A673 (cell line): Measurements from ENCODE around the gene EVA1A. TPM values are rescaled to one million over a fixed set of nuclear protein-coding genes. Genes with fewer than 3 reads are reported as not detected.

Experiments used
- BruUV-seq: library from RNA; stranded (reverse); fragments of 400-500 nt; replicated peaks from 2 replicates; lab custom pipeline; 2021; lab: Mats Ljungman, UMichigan
- CTCF ChIA-PET: fragments of 300-600 bp; sonication (Branson Sonifier 250); formaldehyde crosslinking; loops from one replicate; lab custom pipeline; 2022; ENCODE audit warnings: antibody characterized with exemption; lab: Charles Lee
- POLR2A ChIA-PET: fragments of 300-600 bp; sonication (Branson Sonifier 250); formaldehyde crosslinking; loops from one replicate; lab custom pipeline; 2022; ENCODE audit warnings: antibody characterized with exemption; ENCODE audit not compliant: low non-redundant PET; lab: Charles Lee
- DNase-seq: peaks from one replicate; pipeline ENCODE4 v3.0.0-alpha.2; 2015; ENCODE audit warnings: low spot score
- H3K27ac ChIP-seq: fragments of 200-600 bp; sonication (generic); 2 replicates; pipeline ENCODE4 v1.5.1; 2016; ENCODE audit warnings: mixed run types, low read depth, mild to moderate bottlenecking, mixed read lengths, antibody characterized with exemption, low read length; ENCODE audit not compliant: poor library complexity, severe bottlenecking
- H3K27me3 ChIP-seq: fragments of 200-600 bp; sonication (generic); replicated peaks from 2 replicates; pipeline ENCODE4 v1.6.1; 2017; ENCODE audit warnings: mixed run types, low read depth, mild to moderate bottlenecking, mixed read lengths, antibody characterized with exemption, low read length; ENCODE audit not compliant: insufficient read depth, poor library complexity
- H3K36me3 ChIP-seq: fragments of 200-600 bp; sonication (generic); 2 replicates; pipeline ENCODE4 v1.6.1; 2016; ENCODE audit warnings: mixed run types, mild to moderate bottlenecking, mixed read lengths, antibody characterized with exemption, low read length; ENCODE audit not compliant: insufficient read depth, poor library complexity, severe bottlenecking
- H3K4me1 ChIP-seq: fragments of 200-600 bp; sonication (generic); 2 replicates; pipeline ENCODE4 v1.6.1; 2017; ENCODE audit warnings: mixed run types, mild to moderate bottlenecking, mixed read lengths, antibody characterized with exemption, low read length; ENCODE audit not compliant: insufficient read depth, poor library complexity, severe bottlenecking
- H3K4me3 ChIP-seq: fragments of 200-600 bp; sonication (generic); 2 replicates; pipeline ENCODE4 v1.5.1; 2016; ENCODE audit warnings: low read depth, mixed run types, mild to moderate bottlenecking, mixed read lengths, low read length; ENCODE audit not compliant: poor library complexity, severe bottlenecking
- H3K9me3 ChIP-seq: fragments of 200-600 bp; sonication (generic); 2 replicates; pipeline ENCODE4 v1.6.1; 2016; ENCODE audit warnings: mixed run types, low read depth, mild to moderate bottlenecking, mixed read lengths, antibody characterized with exemption, low read length; ENCODE audit not compliant: poor library complexity, severe bottlenecking
- EZH2 ChIP-seq: fragments of 200-600 bp; sonication (generic); IDR thresholded peaks from 2 replicates; pipeline ENCODE4 v1.6.1; 2017; ENCODE audit warnings: borderline replicate concordance, low read depth, mild to moderate bottlenecking, mixed read lengths, antibody characterized with exemption, low read length; ENCODE audit not compliant: poor library complexity, severe bottlenecking
- intact Hi-C: fragments of 100-400 bp; cut with micrococcal nuclease; formaldehyde crosslinking; loops from one replicate; pipeline ENCODE4 v1.10.0; 2022; ENCODE audit not compliant: unreplicated experiment
- total RNA-seq: library from RNA; stranded (reverse); gene quantifications from 2 replicates; pipeline ENCODE4 v1.2.3, GENCODE V29; 2021
- TF ChIP-seq, protein P1 (sequence below): fragments of 300-800, 200-600 bp; sonication (generic); conservative IDR thresholded peaks from 2 replicates; pipeline ENCODE4 v1.5.1; 2017; ENCODE audit warnings: low read depth, mild to moderate bottlenecking, antibody characterized with exemption, low read length, moderate library complexity, mixed read lengths

Gene EVA1A
- total RNA-seq, 1 experiment from 2014 or later, result 4.3 TPM

- intact Hi-C loops, result no loop called here
- H3K4me3 ChIP-seq, result no peak overlapping the region
- DNase-seq, result no peak
- BruUV-seq, result no TSS peak
- no peak overlapping the region for H3K27ac ChIP-seq
- H3K36me3 ChIP-seq, result no peaks in the 10 kb centered on the region
- peaks cover 7% of the 10 kb centered on the region for H3K9me3 ChIP-seq
- no peaks in the 10 kb centered on the region for H3K27me3 ChIP-seq
- peaks cover 32% of the 10 kb centered on the region for H3K4me1 ChIP-seq
- CTCF ChIA-PET, result no interaction called here
- TF ChIP-seq, protein P1, sequence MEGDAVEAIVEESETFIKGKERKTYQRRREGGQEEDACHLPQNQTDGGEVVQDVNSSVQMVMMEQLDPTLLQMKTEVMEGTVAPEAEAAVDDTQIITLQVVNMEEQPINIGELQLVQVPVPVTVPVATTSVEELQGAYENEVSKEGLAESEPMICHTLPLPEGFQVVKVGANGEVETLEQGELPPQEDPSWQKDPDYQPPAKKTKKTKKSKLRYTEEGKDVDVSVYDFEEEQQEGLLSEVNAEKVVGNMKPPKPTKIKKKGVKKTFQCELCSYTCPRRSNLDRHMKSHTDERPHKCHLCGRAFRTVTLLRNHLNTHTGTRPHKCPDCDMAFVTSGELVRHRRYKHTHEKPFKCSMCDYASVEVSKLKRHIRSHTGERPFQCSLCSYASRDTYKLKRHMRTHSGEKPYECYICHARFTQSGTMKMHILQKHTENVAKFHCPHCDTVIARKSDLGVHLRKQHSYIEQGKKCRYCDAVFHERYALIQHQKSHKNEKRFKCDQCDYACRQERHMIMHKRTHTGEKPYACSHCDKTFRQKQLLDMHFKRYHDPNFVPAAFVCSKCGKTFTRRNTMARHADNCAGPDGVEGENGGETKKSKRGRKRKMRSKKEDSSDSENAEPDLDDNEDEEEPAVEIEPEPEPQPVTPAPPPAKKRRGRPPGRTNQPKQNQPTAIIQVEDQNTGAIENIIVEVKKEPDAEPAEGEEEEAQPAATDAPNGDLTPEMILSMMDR, result no peak
- no peak for TF ChIP-seq EZH2
- POLR2A ChIA-PET, result no interaction called here
Measured at GRCh38 chr2:75475976-75476375, 84.8 kb downstream of the EVA1A start.

GRCh38 chr2:75475049-75475448, 85.7 kb downstream of the EVA1A start:
- POLR2A ChIA-PET, result no interaction called here
- no peak for DNase-seq
- CTCF ChIA-PET, result no interaction called here
- BruUV-seq, result no TSS peak
- peaks cover 38% of the 10 kb centered on the region for H3K4me1 ChIP-seq
- H3K4me3 ChIP-seq, result no peak overlapping the region
- H3K9me3 ChIP-seq, result peaks cover 7% of the 10 kb centered on the region
- no peaks in the 10 kb centered on the region for H3K27me3 ChIP-seq
- H3K27ac ChIP-seq, result no peak overlapping the region
- intact Hi-C loops, result no loop called here
- no peak for TF ChIP-seq EZH2
- TF ChIP-seq, protein P1, result no peak
- no peaks in the 10 kb centered on the region for H3K36me3 ChIP-seq

- no TSS peak for BruUV-seq
- DNase-seq, result no peak
- H3K4me1 ChIP-seq, result peaks cover 45% of the 10 kb centered on the region
- ChIA-PET POLR2A (no interaction called here), CTCF (no interaction called here)
- H3K36me3 ChIP-seq, result no peaks in the 10 kb centered on the region
- no peaks in the 10 kb centered on the region for H3K27me3 ChIP-seq
- no peak for TF ChIP-seq EZH2
- TF ChIP-seq, protein P1, result no peak
- no peak overlapping the region for H3K4me3 ChIP-seq
- H3K27ac ChIP-seq, result no peak overlapping the region
- intact Hi-C loops, result no loop called here
- H3K9me3 ChIP-seq, result peaks cover 7% of the 10 kb centered on the region
Measured at GRCh38 chr2:75474115-75474514, 86.6 kb downstream of the EVA1A start.
